ENCODE data around the gene ANKRD33B.

GRCh38 chr5:10604975-10605374 lies 41.1 kb downstream of the ANKRD33B start:
- TF ChIP-seq CTCF (IDR thresholded peaks at IDR 0.05), result no peak
- no peak for TF ChIP-seq POLR2A (IDR thresholded peaks at IDR 0.05)
- no peak for TF ChIP-seq POLR2AphosphoS5 (IDR thresholded peaks at IDR 0.05)
- TF ChIP-seq EP300 (IDR thresholded peaks at IDR 0.05), result no peak

Measured in suprapubic skin (tissue), 4 donors.